Activated T-cell treated with anti-CD3 and anti-CD28 coated beads for 4 hours (primary cell): ENCODE measurements around the gene IFNAR1.
"Not testable (repeated sequence)": the region's sequence is repeated elsewhere in the genome, so short reads cannot be mapped to it uniquely, and the experiment has no call there.

Experiments
- DNase-seq: peaks from one replicate; pipeline ENCODE4 v3.0.0-alpha.2; 2020

Gene IFNAR1

GRCh38 chr21:33378081-33378480 lies 53.3 kb downstream of the IFNAR1 start:
- DNase-seq, result no peak

- DNase-seq, result not testable (repeated sequence)
These were observed 55.2 kb downstream of the IFNAR1 start for GRCh38 chr21:33379934-33380333.

- DNase-seq, result peak; percentile 85
These were observed 55.8 kb downstream of the IFNAR1 start for GRCh38 chr21:33380483-33380998.

- DNase-seq, result not testable (repeated sequence)
These were observed 56.6 kb downstream of the IFNAR1 start for GRCh38 chr21:33381381-33381780.

GRCh38 chr21:33383056-33383888 lies 58.5 kb downstream of the IFNAR1 start:
- DNase-seq, result peak; percentile 54

- peak; percentile 21 for DNase-seq
These were observed 60.1 kb downstream of the IFNAR1 start for GRCh38 chr21:33384841-33385331.

- DNase-seq, result no peak
These were observed 61.5 kb downstream of the IFNAR1 start for GRCh38 chr21:33386222-33386784.

GRCh38 chr21:33387294-33387693 lies 62.5 kb downstream of the IFNAR1 start:
- DNase-seq, result no peak

- DNase-seq, result no peak
These were observed 63.4 kb downstream of the IFNAR1 start for GRCh38 chr21:33388188-33388587.

- no peak for DNase-seq
These were observed 65.7 kb downstream of the IFNAR1 start for GRCh38 chr21:33390479-33390878.

GRCh38 chr21:33391656-33392055 lies 66.9 kb downstream of the IFNAR1 start:
- no peak for DNase-seq

- no peak for DNase-seq
These were observed 67.7 kb downstream of the IFNAR1 start for GRCh38 chr21:33392284-33392985.

GRCh38 chr21:33393348-33393747 lies 68.6 kb downstream of the IFNAR1 start:
- no peak for DNase-seq

GRCh38 chr21:33394260-33394659 lies 69.5 kb downstream of the IFNAR1 start:
- no peak for DNase-seq

- DNase-seq, result no peak
These were observed 71.1 kb downstream of the IFNAR1 start for GRCh38 chr21:33395891-33396331.

- no peak for DNase-seq
These were observed 71.7 kb downstream of the IFNAR1 start for GRCh38 chr21:33396436-33396835.

- no peak for DNase-seq
These were observed 72.2 kb downstream of the IFNAR1 start for GRCh38 chr21:33396951-33397350.

- DNase-seq, result no peak
These were observed 72.9 kb downstream of the IFNAR1 start for GRCh38 chr21:33397717-33398116.

- no peak for DNase-seq
These were observed 73.6 kb downstream of the IFNAR1 start for GRCh38 chr21:33398361-33398760.

GRCh38 chr21:33401630-33401992 lies 76.8 kb downstream of the IFNAR1 start:
- no peak for DNase-seq

- no peak for DNase-seq
These were observed 77.5 kb downstream of the IFNAR1 start for GRCh38 chr21:33402001-33402979.

- peak; percentile 40 for DNase-seq
These were observed 78.5 kb downstream of the IFNAR1 start, which contains the start of gene IFNGR2 for GRCh38 chr21:33403128-33403785. TSS of gene IFNGR2 (plus strand) at chr21:33403413. CDS start at chr21:33403544, 131 bp downstream.
